ENCODE measurements around the gene UBP1.
"Not testable (repeated sequence)": the region's sequence is repeated elsewhere in the genome, so short reads cannot be mapped to it uniquely, and the experiment has no call there.

UBP1 gene

GRCh38 chr3:33440328-33441224 is at the start of gene UBP1:
Gene UBP1, minus strand, starts transcription at chr3:33440405. Its CDS starts 557 bp downstream, at chr3:33439848.
- Histone ChIP-seq H3K9me3 (ENCODE audit: control insufficient read depth, low read length) (no peaks in the 10 kb centered on the region), H3K36me3 (ENCODE audit: control insufficient read depth, insufficient read depth, low read length) (no peaks in the 10 kb centered on the region), H3K9ac (ENCODE audit: low read length) (peak within 1 kb of the TSS; percentile 94), H3K4me1 (ENCODE audit: control insufficient read depth, insufficient read depth, low read length) (peaks cover 34% of the 10 kb centered on the region), H3K27me3 (ENCODE audit: control insufficient read depth, insufficient read depth, low read length) (no peaks in the 10 kb centered on the region), H3K4me3 (ENCODE audit: low read length) (peak within 1 kb of the TSS; percentile 90)

- no peaks in the 10 kb centered on the region for H3K9me3 ChIP-seq (ENCODE audit: control insufficient read depth, low read length)
- H3K27me3 ChIP-seq (ENCODE audit: control insufficient read depth, insufficient read depth, low read length), result no peaks in the 10 kb centered on the region
- no peak overlapping the region for H3K4me3 ChIP-seq (ENCODE audit: low read length)
- H3K36me3 ChIP-seq (ENCODE audit: control insufficient read depth, insufficient read depth, low read length), result no peaks in the 10 kb centered on the region
- H3K4me1 ChIP-seq (ENCODE audit: control insufficient read depth, insufficient read depth, low read length), result no peaks in the 10 kb centered on the region
- H3K9ac ChIP-seq (ENCODE audit: low read length), result no peak overlapping the region
Observed at GRCh38 chr3:33488683-33489082, 48.5 kb upstream of the UBP1 start.

GRCh38 chr3:33488246-33488645 is 48.0 kb upstream of the UBP1 start:
- no peak overlapping the region for H3K9ac ChIP-seq (ENCODE audit: low read length)
- H3K27me3 ChIP-seq (ENCODE audit: control insufficient read depth, insufficient read depth, low read length), result no peaks in the 10 kb centered on the region
- no peaks in the 10 kb centered on the region for H3K4me1 ChIP-seq (ENCODE audit: control insufficient read depth, insufficient read depth, low read length)
- H3K9me3 ChIP-seq (ENCODE audit: control insufficient read depth, low read length), result no peaks in the 10 kb centered on the region
- H3K4me3 ChIP-seq (ENCODE audit: low read length), result no peak overlapping the region
- no peaks in the 10 kb centered on the region for H3K36me3 ChIP-seq (ENCODE audit: control insufficient read depth, insufficient read depth, low read length)

- H3K9me3 ChIP-seq (ENCODE audit: control insufficient read depth, low read length), result no peaks in the 10 kb centered on the region
- no peaks in the 10 kb centered on the region for H3K36me3 ChIP-seq (ENCODE audit: control insufficient read depth, insufficient read depth, low read length)
- H3K4me3 ChIP-seq (ENCODE audit: low read length), result no peak overlapping the region
- H3K4me1 ChIP-seq (ENCODE audit: control insufficient read depth, insufficient read depth, low read length), result peaks cover 5% of the 10 kb centered on the region
- no peak overlapping the region for H3K9ac ChIP-seq (ENCODE audit: low read length)
- no peaks in the 10 kb centered on the region for H3K27me3 ChIP-seq (ENCODE audit: control insufficient read depth, insufficient read depth, low read length)
Observed at GRCh38 chr3:33482111-33482521, 41.9 kb upstream of the UBP1 start.

- Histone ChIP-seq H3K4me3 (ENCODE audit: low read length) (no peak overlapping the region), H3K9me3 (ENCODE audit: control insufficient read depth, low read length) (no peaks in the 10 kb centered on the region), H3K36me3 (ENCODE audit: control insufficient read depth, insufficient read depth, low read length) (no peaks in the 10 kb centered on the region), H3K9ac (ENCODE audit: low read length) (no peak overlapping the region), H3K4me1 (ENCODE audit: control insufficient read depth, insufficient read depth, low read length) (no peaks in the 10 kb centered on the region), H3K27me3 (ENCODE audit: control insufficient read depth, insufficient read depth, low read length) (no peaks in the 10 kb centered on the region)
Observed at GRCh38 chr3:33474896-33475295, 34.7 kb upstream of the UBP1 start.

GRCh38 chr3:33473813-33474212 is 33.6 kb upstream of the UBP1 start:
- no peaks in the 10 kb centered on the region for H3K36me3 ChIP-seq (ENCODE audit: control insufficient read depth, insufficient read depth, low read length)
- no peaks in the 10 kb centered on the region for H3K27me3 ChIP-seq (ENCODE audit: control insufficient read depth, insufficient read depth, low read length)
- H3K9ac ChIP-seq (ENCODE audit: low read length), result no peak overlapping the region
- no peak overlapping the region for H3K4me3 ChIP-seq (ENCODE audit: low read length)
- H3K4me1 ChIP-seq (ENCODE audit: control insufficient read depth, insufficient read depth, low read length), result no peaks in the 10 kb centered on the region
- no peaks in the 10 kb centered on the region for H3K9me3 ChIP-seq (ENCODE audit: control insufficient read depth, low read length)

- H3K27me3 ChIP-seq (ENCODE audit: control insufficient read depth, insufficient read depth, low read length), result no peaks in the 10 kb centered on the region
- H3K36me3 ChIP-seq (ENCODE audit: control insufficient read depth, insufficient read depth, low read length), result no peaks in the 10 kb centered on the region
- H3K9ac ChIP-seq (ENCODE audit: low read length), result no peak overlapping the region
- H3K4me1 ChIP-seq (ENCODE audit: control insufficient read depth, insufficient read depth, low read length), result no peaks in the 10 kb centered on the region
- H3K4me3 ChIP-seq (ENCODE audit: low read length), result no peak overlapping the region
- H3K9me3 ChIP-seq (ENCODE audit: control insufficient read depth, low read length), result no peaks in the 10 kb centered on the region
Observed at GRCh38 chr3:33467786-33468185, 27.6 kb upstream of the UBP1 start.

GRCh38 chr3:33461097-33461496 is 20.9 kb upstream of the UBP1 start:
- no peaks in the 10 kb centered on the region for H3K27me3 ChIP-seq (ENCODE audit: control insufficient read depth, insufficient read depth, low read length)
- peaks cover 3% of the 10 kb centered on the region for H3K9me3 ChIP-seq (ENCODE audit: control insufficient read depth, low read length)
- no peaks in the 10 kb centered on the region for H3K4me1 ChIP-seq (ENCODE audit: control insufficient read depth, insufficient read depth, low read length)
- no peaks in the 10 kb centered on the region for H3K36me3 ChIP-seq (ENCODE audit: control insufficient read depth, insufficient read depth, low read length)
- H3K4me3 ChIP-seq (ENCODE audit: low read length), result no peak overlapping the region
- no peak overlapping the region for H3K9ac ChIP-seq (ENCODE audit: low read length)

GRCh38 chr3:33459577-33459976 is 19.4 kb upstream of the UBP1 start:
- H3K27me3 ChIP-seq (ENCODE audit: control insufficient read depth, insufficient read depth, low read length); H3K9ac ChIP-seq (ENCODE audit: low read length); H3K36me3 ChIP-seq (ENCODE audit: control insufficient read depth, insufficient read depth, low read length); H3K9me3 ChIP-seq (ENCODE audit: control insufficient read depth, low read length); H3K4me1 ChIP-seq (ENCODE audit: control insufficient read depth, insufficient read depth, low read length); H3K4me3 ChIP-seq (ENCODE audit: low read length): not testable (repeated sequence)

GRCh38 chr3:33458446-33458845 is 18.2 kb upstream of the UBP1 start:
- H3K4me3 ChIP-seq (ENCODE audit: low read length), result no peak overlapping the region
- no peaks in the 10 kb centered on the region for H3K36me3 ChIP-seq (ENCODE audit: control insufficient read depth, insufficient read depth, low read length)
- peaks cover 3% of the 10 kb centered on the region for H3K9me3 ChIP-seq (ENCODE audit: control insufficient read depth, low read length)
- H3K4me1 ChIP-seq (ENCODE audit: control insufficient read depth, insufficient read depth, low read length), result no peaks in the 10 kb centered on the region
- no peaks in the 10 kb centered on the region for H3K27me3 ChIP-seq (ENCODE audit: control insufficient read depth, insufficient read depth, low read length)
- H3K9ac ChIP-seq (ENCODE audit: low read length), result no peak overlapping the region

GRCh38 chr3:33456756-33457155 is 16.6 kb upstream of the UBP1 start:
- H3K4me3 ChIP-seq (ENCODE audit: low read length), result no peak overlapping the region
- H3K9ac ChIP-seq (ENCODE audit: low read length), result no peak overlapping the region
- no peaks in the 10 kb centered on the region for H3K4me1 ChIP-seq (ENCODE audit: control insufficient read depth, insufficient read depth, low read length)
- H3K36me3 ChIP-seq (ENCODE audit: control insufficient read depth, insufficient read depth, low read length), result no peaks in the 10 kb centered on the region
- H3K9me3 ChIP-seq (ENCODE audit: control insufficient read depth, low read length), result peaks cover 3% of the 10 kb centered on the region
- H3K27me3 ChIP-seq (ENCODE audit: control insufficient read depth, insufficient read depth, low read length), result no peaks in the 10 kb centered on the region

- no peaks in the 10 kb centered on the region for H3K4me1 ChIP-seq (ENCODE audit: control insufficient read depth, insufficient read depth, low read length)
- no peaks in the 10 kb centered on the region for H3K9me3 ChIP-seq (ENCODE audit: control insufficient read depth, low read length)
- H3K36me3 ChIP-seq (ENCODE audit: control insufficient read depth, insufficient read depth, low read length), result no peaks in the 10 kb centered on the region
- H3K9ac ChIP-seq (ENCODE audit: low read length), result no peak overlapping the region
- H3K27me3 ChIP-seq (ENCODE audit: control insufficient read depth, insufficient read depth, low read length), result no peaks in the 10 kb centered on the region
- no peak overlapping the region for H3K4me3 ChIP-seq (ENCODE audit: low read length)
Observed at GRCh38 chr3:33453331-33453761, 13.1 kb upstream of the UBP1 start.

Measured in mucosa of stomach (tissue), 1 donor.